ENCODE data around the gene FOXP1.

The FOXP1 gene

DNA sequence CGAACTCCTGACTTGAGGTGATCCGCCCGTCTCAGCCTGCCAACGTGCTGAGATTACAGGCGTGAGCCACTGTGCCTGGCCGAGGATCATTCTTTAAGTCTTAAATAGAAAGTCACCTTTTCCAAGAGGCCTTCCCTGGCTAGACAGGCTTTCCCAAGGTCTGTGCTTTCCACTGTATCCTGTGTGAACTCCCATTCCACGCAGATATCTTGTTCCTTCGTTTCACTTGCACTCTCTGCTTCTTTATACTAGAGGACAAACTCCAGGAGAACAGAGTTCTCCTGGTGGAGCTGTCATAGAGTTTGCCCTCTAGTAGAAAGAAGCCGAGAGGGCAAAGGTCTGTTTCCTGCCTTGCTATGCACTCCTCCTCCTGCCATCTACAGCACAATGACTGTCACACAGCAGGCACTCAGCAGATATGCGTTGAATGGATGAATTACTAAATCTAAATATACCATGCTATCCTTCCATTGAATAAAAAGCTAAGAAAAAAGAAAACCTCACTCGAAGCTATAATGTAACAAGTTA lies 211.2 kb downstream of the FOXP1 start:
- no peak for DNase-seq (ENCODE audit: low spot score)

DNA sequence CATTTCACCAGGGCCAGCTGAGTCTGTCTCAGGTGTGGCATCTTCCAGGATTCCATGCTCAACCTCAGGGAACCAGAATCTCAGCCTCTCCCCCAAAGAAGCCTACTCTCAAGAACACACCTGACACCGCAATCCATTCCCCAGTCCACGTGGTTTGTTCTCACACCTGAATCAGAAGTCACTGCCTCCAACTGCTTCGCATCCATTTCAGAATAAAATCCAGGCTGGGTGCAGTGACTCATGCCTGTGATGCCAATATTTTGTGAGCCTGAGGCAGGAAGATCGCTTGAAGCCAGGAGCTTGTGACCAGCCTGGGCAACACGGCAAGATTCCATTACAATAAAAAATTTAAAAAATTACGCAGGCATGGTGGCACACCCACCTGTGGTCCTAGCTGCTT lies 212.2 kb downstream of the FOXP1 start:
- no peak for DNase-seq (ENCODE audit: low spot score)

DNA sequence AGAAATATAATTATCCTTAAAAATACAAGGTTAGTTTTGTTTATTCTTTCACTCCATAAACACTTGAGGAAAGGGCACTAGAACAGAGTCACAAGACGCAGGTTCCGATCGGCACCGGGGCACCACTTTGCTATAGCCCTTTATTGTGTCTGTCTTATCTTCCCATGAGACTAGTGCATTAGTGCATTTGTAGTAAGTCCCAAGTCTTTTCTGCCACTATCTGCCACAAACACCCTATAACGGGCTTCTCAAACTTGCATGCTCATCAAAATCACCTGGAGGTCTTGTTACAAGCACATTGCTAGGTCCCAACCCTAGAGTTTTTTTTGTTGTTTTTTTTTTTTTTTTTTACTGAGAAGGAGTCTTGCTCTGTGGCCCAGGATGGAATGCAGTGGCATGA lies 213.1 kb downstream of the FOXP1 start:
- DNase-seq (ENCODE audit: low spot score), result no peak

DNA sequence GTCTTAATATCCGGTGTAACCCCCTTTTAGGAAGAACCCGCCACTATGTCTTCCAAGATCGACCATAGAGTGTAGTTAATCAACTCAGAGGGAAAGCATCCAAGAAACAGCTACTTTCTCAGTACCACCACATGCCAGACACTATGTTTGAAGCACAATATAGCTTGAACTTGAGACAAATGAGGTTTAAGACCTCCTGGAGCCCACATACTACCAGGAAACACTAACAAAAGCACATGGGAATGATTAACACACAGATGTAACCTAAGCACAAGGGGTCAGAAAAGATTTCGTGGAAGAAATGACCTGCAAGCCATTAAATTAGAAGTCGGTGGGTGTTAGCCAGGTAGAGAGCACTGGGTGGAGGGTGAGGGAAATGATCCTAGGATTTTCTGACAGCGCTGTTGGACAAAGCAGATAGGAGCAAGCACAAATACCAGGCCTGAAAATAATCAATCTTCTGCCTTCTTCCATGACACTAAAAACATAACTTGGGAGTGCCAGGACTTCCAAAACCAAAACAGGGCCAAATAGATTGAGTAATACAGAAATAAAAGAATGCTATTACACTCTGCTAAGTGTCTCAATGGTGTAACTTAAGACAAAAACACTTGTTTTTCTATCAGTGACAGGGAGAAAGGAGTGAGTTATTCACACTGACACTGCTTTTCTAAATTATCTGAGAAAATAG lies 213.7 kb downstream of the FOXP1 start:
- no peak for DNase-seq (ENCODE audit: low spot score)

DNA sequence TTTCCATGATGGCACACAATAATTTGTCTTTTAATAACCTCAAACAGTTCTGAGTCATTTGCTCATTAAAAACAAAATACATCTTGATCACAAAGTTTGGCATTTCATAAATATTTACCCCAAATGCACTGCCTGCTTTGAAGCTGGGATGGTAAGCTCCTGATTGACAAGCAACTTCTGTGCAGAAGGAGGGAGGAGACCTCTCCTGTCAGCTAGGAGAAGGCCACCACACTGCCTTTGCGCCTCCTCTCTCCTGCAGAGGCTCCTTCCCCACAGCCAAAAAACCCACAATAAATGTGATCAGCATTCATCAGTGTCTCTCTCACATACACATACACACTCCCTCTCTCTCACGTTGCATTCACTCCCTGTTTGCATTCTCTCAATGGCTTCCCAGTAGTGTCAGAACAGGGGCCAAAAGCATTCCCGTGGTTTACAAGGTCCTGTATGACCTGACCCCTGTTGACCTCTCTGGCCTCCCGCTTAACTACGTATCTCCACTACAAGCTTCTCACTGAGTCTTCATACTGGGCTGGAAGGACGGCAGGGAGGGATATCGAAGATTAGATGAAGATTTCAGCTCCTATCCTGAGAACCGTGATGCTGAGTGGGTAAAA lies 216.4 kb downstream of the FOXP1 start:
- DNase-seq (ENCODE audit: low spot score), result no peak

DNA sequence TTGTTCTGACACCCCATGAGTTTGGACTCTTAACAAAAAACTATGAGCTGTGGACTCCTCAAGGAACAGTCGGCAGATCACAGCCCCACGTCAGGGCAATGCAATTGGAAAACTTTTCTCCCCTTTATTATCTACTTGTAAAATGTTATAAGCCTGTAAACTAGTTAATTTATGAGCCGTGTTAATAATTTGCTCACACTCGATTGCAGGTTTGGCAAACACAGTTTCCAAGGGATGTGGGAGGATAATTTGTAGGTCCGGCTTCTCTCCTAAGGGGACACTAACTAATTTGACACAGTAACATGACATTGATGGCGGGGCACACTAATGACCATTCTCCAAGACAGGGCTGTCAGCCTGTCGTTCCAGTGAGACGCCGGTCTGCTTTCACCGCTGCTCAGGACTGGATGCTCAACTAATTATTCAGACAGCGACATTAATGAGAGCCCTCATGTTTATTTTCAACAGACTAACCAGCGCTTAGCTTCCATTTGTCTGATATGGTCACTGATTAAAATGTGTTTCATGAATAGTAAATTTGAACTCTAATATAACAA lies 222.1 kb downstream of the FOXP1 start:
- no peak for DNase-seq (ENCODE audit: low spot score)

DNA sequence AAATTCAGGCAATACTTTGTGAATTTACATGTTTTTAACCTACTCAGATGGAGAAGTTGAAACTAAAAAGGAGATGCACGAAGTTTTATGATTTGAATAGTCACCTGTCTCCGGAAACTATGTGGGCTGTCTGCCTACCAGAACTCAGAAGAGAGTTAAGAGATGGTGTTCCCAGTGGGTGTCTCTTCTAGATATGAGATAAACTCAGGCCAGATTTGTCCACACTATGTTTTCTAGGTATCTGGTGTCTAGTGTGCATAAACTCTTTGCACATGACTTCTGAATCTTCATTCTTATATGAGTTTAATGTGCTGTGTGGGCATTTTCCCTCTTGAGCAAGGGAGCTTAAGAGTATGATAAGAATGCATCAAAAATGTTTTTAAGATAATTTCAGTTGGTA lies 222.8 kb downstream of the FOXP1 start:
- DNase-seq (ENCODE audit: low spot score), result no peak

DNA sequence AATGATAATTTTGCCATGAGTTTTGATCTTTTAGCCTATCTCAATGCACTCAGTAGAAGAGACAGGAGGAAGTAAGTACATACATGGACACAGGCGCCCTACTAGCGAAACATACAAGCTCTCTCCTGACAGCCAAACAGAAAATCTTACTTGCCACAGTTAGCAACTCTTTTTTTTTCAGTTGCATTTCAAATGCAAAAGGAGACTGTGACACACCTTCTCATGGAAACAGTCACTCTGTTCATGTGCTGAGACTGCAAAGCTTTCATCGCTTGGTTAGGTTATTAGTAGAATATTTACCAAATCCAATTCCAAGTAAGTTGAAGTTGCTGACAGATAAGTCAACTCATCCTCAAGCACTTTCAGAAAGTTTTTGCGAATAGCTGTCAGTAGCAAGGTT lies 223.3 kb downstream of the FOXP1 start:
- DNase-seq (ENCODE audit: low spot score), result no peak

DNA sequence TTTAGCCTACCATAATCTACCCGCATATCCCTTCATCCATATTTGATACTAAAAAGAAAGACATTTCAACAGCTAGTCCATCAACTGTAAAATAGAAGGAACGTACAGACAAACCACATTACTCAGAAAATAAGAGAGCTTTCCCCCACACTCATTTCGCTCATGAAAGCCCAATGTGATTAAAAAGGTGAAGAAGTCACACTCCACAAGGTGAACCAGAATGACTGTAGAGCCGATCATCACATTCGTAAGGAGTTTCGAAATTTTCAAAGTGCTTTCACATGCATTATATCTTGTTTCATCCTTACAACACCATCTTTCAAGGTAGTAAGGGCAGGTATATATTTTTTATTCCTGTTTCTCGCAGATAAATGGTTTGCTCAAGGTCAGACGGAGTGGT lies 225.3 kb downstream of the FOXP1 start:
- DNase-seq (ENCODE audit: low spot score), result no peak

DNA sequence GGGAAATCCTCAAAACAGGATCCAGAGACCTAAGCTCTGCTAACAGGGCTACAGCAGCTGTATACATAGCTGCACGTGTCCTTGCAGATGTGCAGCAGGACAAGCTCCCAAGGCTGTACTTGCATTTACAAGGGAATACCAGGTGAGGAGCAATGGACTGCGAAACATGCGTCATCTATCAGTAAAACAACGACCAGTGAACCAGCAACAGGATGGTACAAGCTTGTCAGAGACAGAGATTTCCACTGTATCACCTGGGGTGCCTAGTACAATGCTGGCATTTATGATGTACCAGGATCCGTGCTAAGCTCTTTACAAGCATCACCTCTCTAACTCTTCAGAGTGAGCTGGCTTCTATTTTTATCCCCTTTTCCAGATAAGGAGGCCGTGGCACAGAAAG lies 227.3 kb downstream of the FOXP1 start:
- DNase-seq (ENCODE audit: low spot score), result no peak

DNA sequence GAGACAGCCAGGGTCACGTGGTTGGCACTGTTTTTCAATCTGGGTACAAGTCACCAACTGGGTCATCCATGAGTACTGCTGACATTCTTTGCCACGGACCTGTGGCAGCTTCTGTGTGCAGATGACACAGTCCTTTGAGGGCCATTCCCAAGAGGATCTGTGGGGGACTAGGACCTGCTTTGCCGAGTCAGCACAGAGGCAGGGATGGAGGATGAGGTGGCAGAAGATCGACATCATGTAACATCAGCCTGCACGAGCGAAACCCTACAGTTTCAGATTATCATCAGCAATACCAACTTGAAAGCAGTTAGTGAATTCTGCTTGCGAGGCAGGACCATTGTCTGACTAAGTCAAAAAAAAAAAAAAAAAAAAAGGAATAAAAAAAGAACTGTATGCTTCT lies 227.7 kb downstream of the FOXP1 start:
- DNase-seq (ENCODE audit: low spot score), result no peak

DNA sequence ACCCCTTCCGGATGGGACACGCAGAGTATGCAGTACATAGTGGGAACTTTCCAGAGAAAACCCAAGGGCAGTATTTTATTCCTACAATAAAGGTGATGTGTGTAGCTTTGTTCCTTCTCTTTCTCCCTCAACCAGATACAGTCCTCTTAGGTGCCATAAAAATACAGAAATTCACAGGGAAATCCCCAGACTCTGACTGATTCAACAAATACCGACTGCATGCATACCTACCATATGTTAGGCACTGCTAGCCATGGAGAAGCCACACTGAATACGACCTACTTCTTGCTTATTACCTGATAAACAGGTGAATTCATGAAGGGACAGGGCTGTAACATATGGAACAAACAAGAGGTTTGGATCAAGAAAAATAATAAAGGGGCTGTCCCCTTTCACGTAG lies 228.5 kb downstream of the FOXP1 start:
- DNase-seq (ENCODE audit: low spot score), result no peak

DNA sequence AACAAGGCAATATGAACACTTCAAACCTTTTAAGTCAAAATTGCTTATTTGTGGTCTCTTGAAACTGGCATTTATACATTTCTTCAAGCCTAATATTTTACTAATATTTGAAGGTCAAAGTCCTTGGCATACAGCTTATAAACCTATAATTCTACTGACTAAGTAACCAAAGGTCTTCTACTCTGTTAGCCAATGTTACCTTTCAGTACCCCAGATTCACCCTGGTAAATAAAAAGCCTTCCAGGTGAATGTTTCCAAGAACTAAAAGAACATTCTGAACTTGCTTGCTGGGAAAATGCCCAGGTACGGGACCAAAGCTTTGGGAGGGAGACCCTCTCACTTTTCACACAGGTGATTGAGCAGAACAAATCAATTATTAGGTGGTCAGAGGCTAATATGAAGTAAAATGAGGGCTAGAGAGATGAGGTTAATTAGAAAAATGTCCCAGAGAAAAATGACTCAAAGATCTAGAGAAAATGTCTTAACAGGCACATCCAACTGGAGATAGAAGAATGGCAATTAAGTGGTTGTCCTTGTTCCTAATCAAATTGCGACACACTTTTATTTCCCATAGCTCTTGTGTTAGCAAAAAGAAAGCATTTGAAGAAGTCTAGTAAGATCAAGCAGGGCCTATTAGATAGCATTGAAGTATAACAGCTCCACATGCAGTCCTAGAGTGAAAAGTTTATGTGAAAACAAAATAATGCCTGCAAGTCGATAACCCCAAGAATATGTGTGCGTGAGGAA lies 232.0 kb downstream of the FOXP1 start:
- DNase-seq (ENCODE audit: low spot score), result no peak

DNA sequence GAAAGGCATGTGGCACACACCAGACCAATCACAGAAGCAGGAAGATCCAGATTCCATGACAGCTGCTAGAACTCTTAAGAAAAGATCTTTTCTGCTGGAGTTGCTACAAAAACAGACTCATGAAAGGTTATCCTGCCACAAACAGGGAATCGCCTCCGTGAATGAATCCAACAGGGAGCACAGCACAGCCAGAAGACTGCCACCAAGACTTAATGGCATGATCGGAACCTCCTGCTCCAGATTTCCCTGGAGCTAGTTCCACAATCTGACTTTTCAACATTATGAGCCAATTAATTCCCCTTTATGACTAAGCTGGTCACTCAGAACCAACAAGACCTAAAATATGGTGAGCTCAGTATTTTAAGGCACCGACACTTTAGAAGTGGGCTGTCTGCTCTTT lies 232.5 kb downstream of the FOXP1 start:
- no peak for DNase-seq (ENCODE audit: low spot score)

DNA sequence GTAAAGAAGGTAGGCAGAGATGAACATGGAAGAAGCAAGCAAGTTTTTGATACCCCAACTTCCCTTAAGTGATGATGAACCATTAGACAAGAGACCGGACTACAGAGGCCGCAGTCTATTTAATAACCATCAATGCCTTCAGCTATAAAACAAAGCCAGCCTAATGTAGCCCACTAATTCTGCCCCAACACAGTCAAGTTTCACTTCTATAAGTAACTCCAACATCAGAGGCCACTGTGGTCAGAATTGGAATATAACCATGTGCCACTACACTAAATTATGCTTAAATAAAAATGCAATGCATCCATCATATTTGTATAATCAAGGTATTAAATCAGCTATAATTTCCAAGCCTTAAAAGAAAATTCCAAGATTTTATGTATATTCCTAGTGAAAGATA lies 234.7 kb downstream of the FOXP1 start:
- no peak for DNase-seq (ENCODE audit: low spot score)

DNA sequence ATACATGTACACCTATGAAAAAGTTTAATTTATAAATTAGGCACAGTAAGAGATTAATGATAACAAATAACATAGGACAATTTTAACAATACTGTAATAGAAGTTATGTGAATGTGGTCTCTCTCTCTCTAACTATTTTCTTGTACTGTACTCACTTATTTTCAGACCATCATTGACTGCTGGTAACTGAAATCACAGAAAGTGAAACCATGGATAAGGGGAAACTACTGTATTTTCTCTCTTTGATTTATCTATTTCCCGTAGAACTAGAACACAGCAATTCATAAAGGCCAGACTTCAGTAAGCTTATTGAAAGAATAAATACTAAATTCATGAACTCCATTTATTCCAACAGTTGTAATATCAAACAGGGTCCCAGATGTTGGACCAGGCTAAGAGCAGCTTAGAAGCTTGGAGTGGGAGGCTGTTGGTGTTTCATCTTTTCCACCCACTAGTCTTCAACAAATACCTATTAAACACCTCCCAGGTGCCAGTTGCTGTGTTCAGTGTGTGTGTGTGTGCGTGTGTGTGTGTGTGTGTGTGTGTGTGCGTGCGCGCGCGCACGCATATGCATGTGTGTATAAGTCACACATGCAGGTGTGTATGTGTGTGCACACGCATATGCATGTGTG lies 235.4 kb downstream of the FOXP1 start:
- DNase-seq (ENCODE audit: low spot score), result no peak

DNA sequence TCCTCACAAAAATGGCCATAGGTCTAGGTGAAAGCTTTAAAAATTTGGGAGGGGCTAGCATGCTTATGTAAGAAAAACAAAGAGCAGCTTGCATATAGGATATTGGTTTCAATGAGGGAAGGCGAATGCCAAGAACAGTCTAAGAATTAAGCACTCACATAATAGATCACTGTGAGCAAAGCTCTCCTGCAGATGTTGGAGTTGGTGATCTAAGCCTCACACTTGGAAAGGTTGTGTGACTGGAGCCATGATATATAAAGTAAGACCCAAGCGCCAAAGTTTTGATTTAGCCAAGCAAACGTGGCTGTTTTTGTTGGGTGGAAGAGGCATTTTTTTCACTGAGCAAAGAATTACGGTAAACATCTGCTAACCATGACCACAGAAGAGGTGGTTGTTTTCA lies 237.5 kb downstream of the FOXP1 start:
- DNase-seq (ENCODE audit: low spot score), result no peak

DNA sequence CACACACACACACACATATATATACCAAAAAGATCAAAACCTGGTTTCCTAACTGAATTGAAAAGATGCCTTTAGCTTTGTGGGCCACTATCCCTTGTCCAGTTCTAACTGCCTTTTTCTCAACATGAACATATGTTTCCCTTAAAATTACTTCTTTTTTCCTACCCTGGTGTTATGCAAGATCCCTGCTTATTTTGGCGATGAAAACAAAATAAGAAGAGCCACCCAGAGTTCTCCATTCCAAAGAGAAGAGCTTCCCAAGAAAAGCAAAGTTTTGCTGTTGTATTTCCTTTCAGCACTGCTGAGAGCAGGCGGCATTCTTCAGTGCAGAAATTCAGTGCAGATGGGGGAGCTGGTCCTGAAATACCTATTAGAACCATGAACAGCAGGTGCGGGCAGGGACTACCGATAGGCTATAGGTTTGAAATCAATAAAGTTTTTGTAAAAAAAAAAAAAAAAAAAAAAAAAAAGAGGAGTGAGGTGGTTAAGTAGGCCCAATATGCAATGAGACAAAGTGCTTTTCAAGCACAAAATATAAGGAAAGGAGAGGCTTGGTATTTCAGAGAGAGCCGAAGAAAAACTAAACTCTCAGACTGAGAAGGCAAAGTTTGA lies 238.0 kb downstream of the FOXP1 start:
- no peak for DNase-seq (ENCODE audit: low spot score)

DNA sequence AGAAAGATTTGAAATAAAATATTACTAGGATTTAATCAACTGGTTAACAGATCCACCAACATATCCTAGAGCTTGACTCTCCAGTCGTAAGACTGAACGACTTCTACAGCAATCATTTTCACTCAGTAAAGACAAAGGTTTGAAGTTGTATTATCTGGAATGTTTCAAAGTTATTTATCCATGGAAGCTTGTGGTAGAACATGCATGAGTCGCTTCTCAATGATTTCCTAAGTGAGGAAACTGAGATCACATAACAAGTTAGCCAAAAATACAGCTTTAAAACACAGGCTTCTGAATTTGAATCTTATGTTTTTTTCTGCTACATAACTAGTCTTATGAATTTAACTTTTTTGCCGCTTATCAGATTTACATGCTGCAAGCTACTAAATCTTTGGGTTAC lies 241.8 kb downstream of the FOXP1 start:
- no peak for DNase-seq (ENCODE audit: low spot score)

DNA sequence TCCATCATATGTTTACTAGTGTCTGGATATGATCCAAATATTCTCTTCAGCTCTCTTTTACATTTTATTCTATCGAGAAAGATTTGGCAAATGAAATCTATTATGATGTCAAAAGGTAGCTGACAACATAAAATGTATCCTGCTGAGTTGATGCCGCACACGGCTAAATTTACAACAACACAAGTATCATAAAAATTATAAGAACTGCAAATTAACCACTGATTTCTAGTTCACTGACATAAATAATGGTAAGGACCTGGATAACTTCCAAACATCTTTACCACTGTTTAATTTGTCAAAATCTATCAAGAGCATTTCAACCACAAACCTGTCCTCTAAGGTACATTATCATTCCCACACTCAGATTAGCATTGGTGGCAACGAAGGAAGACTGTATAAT lies 244.5 kb downstream of the FOXP1 start:
- DNase-seq (ENCODE audit: low spot score), result no peak

DNA sequence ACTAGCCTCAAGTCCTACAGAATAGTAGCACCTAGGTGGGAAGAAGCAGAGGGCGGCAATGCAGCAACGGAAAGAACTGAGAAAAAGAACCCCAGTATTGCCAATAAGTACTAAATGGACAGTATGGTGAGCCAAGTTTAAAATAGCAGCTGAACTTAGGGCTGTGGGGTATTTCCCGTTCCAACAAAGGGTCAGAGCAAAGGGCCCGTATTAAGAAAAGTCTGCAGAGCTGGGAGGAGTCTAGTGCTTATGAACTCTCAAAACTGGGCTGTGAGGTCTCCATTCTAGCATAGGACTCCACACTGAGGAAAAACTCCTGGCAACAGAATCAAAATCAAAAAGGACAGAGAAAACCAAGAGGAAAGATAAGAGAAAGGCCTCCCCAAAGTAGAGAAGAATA lies 250.7 kb downstream of the FOXP1 start:
- no peak for DNase-seq (ENCODE audit: low spot score)

DNA sequence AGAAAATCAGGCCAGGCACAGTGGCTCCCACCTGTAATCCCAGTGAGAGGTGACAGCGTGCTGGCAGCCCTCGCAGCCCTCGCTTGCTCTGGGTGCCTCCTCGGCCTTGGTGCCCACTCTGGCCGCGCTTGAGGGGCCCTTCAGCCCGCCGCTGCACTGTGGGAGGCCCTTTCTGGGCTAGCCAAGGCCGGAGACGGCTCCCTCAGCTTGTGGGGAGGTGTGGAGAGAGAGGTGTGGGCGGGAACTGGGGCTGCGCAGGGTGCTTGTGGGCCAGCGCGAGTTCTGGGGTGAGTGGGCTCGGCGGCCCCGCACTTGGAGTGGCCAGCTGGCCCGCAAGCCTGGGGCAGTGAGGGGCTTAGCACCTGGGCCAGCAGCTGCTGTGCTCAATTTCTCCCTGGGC lies 252.6 kb downstream of the FOXP1 start:
- no peak for DNase-seq (ENCODE audit: low spot score)
